GM18907 (cell line): ENCODE data around the gene TENM4.

Experiments used
- ATAC-seq: cut with Tn5 transposase; IDR thresholded peaks from one replicate; pipeline ENCODE4 v1.9.1; 2021; ENCODE audit warnings: mild to moderate bottlenecking, moderate library complexity; ENCODE audit not compliant: unreplicated experiment

Gene TENM4

GRCh38 chr11:79352349-79352703 is 88.5 kb downstream of the TENM4 start:
- no peak for ATAC-seq

- ATAC-seq: no peak
Measured at GRCh38 chr11:79348976-79349682, 91.7 kb downstream of the TENM4 start.

DNA sequence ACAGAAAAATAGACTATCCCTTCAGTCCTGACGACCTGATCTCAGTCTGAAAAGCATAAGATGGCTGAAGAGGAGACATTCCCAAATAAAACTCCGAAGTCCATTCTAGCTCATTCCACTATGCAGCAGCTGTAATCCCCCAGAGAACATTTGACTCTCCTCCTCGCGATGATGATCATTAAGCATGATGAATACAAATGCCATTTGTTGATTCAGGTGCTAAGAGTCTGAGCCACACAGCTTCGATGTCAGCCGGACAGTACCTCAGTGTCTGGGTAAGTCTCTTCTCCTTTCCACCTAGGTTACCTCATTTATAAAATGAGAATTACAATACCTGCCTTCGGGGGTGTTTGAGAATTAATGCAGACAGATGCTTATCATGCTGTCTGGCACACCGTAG is 94.8 kb downstream of the TENM4 start:
- no peak for ATAC-seq

DNA sequence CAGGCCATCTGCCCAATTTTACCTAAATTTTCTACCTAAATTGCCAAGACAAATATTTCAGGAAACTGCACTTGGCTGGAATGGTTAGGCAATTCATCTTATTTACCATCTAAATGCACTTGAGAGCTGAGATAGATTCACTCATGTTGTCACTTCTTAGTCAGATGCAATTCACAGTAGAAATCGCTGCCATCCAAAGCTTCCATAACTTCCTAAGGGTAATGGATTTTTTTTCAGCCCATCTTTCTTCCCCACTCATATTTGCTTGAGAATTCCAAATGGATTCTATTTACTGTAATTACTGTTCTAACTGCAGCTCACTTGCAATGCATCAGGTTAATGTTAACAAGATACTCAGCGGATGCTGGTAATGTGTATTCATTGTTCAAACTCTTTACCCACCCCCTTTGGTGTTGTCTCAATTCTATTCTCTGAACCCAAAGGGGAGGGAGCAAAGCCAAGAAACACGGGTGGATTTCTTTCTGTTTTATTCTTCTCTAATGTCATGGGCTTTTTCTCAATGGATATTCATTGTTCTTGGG is 96.0 kb downstream of the TENM4 start:
- ATAC-seq: no peak

GRCh38 chr11:79342686-79343085 is 98.1 kb downstream of the TENM4 start:
- no peak for ATAC-seq

GRCh38 chr11:79342236-79342635 is 98.6 kb downstream of the TENM4 start:
- no peak for ATAC-seq

- no peak for ATAC-seq
Measured at GRCh38 chr11:79340535-79340934, 100.3 kb downstream of the TENM4 start.

- ATAC-seq: no peak
Measured at GRCh38 chr11:79336797-79337517, 103.9 kb downstream of the TENM4 start.

GRCh38 chr11:79335681-79336080 is 105.1 kb downstream of the TENM4 start:
- no peak for ATAC-seq

DNA sequence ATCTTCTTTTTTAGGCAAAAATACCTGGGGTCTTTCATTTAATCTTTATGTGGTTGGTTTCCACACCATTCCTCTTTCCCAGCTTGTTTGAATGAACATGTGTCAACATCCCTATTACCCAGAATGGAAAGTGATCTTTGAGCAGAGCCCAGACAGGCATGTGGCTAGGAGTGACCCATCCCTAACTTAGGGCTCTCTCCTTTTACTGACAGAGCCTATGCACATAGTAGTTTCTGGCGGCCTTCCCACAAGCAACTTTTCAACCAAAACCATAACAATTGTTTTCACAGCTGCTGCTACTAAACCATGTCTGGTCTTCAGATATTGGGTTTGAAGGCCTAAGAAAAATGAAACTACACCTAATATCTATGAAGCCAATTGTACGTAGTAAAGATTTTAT is 107.5 kb downstream of the TENM4 start:
- no peak for ATAC-seq

DNA sequence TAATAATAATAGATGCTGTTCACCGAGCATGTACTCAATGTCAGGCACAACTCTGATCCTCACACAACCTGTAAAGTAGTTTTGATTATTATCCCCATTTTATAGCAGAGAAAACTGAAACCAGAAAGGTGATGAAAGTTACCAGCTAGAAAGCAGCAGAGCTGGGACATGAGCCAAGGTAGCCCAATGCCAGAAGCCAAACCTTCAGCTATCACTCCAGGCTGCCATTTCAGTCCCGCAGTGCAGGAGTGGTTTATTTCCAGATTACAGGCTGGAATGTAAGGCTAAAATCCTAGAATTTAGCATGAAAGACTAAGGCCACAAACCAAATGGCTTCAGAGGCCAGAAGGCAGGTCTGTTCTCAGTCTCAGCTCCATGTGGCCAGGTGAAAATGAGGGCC is 108.8 kb downstream of the TENM4 start:
- no peak for ATAC-seq

DNA sequence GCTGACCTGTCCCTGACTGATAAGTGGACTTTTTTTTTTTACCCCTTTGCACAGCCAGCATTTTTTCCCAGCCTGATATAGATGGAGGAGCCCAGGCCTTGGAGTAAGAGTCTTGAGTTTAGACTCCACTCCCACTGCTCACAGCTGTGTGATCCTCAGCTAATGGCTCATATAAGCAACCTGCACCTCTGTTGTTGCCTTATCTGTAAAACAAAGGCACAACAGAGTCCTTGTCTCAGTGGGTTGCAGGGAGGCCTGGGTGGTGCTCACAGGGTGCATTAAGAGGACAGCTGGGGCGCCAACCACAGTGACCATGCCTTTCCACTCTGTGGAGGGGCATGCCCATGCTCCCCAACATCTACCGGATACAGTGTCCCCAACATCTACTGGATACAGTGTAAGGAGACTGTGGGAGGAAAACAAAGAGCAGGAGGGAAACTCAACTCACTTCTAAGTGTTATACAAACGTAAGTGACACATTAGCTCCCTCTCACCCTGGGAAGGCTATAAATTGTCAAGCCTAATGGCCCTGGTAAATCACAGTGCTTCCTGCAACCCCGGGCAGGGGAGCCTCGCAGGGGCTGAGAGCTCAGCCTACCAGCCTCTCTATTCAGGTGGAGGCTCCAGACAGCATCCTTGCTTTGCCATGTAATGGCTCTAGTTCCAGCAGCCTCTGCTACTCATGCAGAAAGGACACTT is 109.5 kb downstream of the TENM4 start:
- ATAC-seq: no peak

DNA sequence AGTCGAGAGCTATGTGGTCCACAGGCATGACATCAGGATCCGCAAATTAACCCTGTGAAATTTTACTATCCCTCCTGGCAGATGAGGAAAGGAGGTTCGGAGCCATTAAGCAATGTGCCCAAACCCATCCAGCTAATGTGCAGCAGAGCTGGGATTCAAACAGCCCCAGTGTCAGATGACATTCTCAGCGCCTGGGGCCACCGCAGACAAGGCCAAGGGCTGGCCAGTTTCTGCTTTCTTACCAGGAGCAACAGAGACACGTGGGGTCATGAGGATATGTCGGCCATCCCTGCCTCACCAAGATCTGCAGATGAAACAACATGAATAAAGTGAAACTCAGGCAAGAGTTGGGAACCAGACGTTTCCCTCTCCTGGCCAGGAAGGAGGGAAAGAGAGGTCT is 110.2 kb downstream of the TENM4 start:
- ATAC-seq: no peak

GRCh38 chr11:79329561-79329960 is 111.3 kb downstream of the TENM4 start:
- no peak for ATAC-seq

DNA sequence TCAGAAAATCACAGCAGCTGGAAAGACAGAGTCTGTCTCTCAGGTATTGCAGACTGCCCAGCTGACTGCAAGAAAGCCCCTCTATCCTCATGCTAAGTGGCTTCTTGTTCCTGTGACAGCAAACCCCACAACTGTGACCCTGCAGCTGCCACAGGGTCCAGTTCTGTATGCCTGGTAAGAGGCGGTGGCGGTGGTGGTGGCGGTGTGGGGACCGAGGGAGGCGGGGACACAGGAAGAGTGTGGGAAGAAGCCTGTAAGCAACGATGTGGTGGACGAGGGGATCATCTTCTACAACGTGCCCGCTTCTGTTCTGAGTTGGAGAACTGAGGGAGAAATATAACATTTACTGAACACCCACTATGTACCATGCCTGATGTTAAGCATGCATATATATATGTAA is 112.4 kb downstream of the TENM4 start:
- no peak for ATAC-seq

GRCh38 chr11:79325851-79326250 is 115.0 kb downstream of the TENM4 start:
- no peak for ATAC-seq

- no peak for ATAC-seq
Measured at GRCh38 chr11:79321263-79321662, 119.6 kb downstream of the TENM4 start.

- ATAC-seq: no peak
Measured at GRCh38 chr11:79314906-79315689, 125.7 kb downstream of the TENM4 start.

GRCh38 chr11:79313530-79313913 is 127.3 kb downstream of the TENM4 start:
- no peak for ATAC-seq

DNA sequence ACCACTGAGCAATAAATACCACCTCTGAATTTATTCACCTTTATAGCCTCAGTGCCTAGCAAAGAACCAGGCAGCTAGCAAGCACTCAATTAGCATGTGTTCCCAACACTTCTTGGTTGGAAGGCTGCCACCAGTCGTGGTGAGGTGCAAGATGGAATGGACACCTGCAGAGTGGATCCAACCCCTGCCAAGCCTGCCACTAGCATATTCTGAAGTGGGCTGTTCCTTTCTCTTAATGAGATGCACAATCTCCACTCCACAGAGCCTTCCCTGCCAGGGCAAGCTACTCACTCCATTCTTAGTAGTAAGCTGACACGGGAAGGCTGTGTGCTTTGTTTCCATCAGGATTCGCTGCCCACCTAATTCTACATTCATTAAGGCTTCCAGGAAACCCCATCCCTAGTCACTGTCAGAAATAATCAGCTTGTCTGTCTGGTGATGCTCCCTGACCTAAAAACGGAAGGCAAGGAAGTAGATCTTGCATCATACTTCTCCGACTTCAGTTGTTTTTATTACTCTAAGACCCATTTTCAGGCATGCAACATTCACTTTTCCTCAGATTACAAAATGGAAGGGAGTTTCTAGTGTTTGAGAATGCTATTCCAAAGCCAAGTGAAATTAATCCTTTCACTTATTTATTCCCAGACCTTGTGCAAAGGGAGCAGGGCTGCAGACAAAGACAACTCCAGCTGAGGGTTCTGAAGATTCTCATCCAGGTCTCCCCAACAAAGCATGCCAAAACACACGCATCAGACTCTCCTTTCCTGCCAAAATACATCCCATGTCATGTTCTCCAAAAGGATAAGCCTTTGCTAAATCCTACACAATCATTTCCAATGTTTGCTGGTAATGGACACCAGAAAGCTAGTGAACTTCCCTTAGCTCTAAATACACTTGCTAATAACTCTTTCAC is 128.0 kb downstream of the TENM4 start:
- no peak for ATAC-seq
